Activated T-cell treated with anti-CD3 and anti-CD28 coated beads, Interleukin-2, amount 50 U/mL, for 72 hours (primary cell): ENCODE results near the gene ARHGAP27. TPM values are rescaled to one million over a fixed set of nuclear protein-coding genes. Genes with fewer than 3 reads are reported as not detected.
"Not testable (repeated sequence)": the region's sequence is repeated elsewhere in the genome, so short reads cannot be mapped to it uniquely, and the experiment has no call there.

Experiments used
- ATAC-seq, 2 donors: fragments of 150-1000 bp; cut with Tn5 transposase; replicated peaks in 1 of 2; 2 replicates each; pipeline ENCODE4 v1.10.0; 2021; ENCODE audit warnings: moderate library complexity in 2 of 2, mild to moderate bottlenecking in 1 of 2
- DNase-seq, 2 donors: peaks; one replicate each; pipeline ENCODE4 v3.0.0; 2021 to 2022; ENCODE audit warnings: mixed read lengths in 1 of 2
- H3K27ac Mint-ChIP-seq: one replicate; pipeline ENCODE4 v1.8.0; 2022; ENCODE audit warnings: mild to moderate bottlenecking, moderate library complexity, mixed read lengths
- H3K27me3 Mint-ChIP-seq: one replicate; pipeline ENCODE4 v1.8.0; 2022; ENCODE audit warnings: low read depth, mixed read lengths
- H3K36me3 Mint-ChIP-seq, 2 donors: one replicate each; pipeline ENCODE4 v1.8.0; 2022; ENCODE audit warnings: mixed read lengths in 2 of 2, mild to moderate bottlenecking in 1 of 2; ENCODE audit not compliant: insufficient read depth in 2 of 2
- H3K4me1 Mint-ChIP-seq: one replicate; pipeline ENCODE4 v1.8.0; 2022; ENCODE audit warnings: low read depth, mixed read lengths
- H3K4me3 Mint-ChIP-seq, 2 donors: one replicate each; pipeline ENCODE4 v1.8.0; 2022; ENCODE audit warnings: mild to moderate bottlenecking in 2 of 2, mixed read lengths in 2 of 2, moderate library complexity in 2 of 2
- H3K9me3 Mint-ChIP-seq, 2 donors: one replicate each; pipeline ENCODE4 v1.8.0; 2022; ENCODE audit warnings: mixed read lengths in 2 of 2
- total RNA-seq, 2 donors: library from RNA; stranded (reverse); gene quantifications; one replicate each; pipeline ENCODE4 v1.2.3, GENCODE V29; 2022

ARHGAP27 gene
- total RNA-seq, 2 donors from 2014 or later: 41.4 to 42.6 TPM

DNA sequence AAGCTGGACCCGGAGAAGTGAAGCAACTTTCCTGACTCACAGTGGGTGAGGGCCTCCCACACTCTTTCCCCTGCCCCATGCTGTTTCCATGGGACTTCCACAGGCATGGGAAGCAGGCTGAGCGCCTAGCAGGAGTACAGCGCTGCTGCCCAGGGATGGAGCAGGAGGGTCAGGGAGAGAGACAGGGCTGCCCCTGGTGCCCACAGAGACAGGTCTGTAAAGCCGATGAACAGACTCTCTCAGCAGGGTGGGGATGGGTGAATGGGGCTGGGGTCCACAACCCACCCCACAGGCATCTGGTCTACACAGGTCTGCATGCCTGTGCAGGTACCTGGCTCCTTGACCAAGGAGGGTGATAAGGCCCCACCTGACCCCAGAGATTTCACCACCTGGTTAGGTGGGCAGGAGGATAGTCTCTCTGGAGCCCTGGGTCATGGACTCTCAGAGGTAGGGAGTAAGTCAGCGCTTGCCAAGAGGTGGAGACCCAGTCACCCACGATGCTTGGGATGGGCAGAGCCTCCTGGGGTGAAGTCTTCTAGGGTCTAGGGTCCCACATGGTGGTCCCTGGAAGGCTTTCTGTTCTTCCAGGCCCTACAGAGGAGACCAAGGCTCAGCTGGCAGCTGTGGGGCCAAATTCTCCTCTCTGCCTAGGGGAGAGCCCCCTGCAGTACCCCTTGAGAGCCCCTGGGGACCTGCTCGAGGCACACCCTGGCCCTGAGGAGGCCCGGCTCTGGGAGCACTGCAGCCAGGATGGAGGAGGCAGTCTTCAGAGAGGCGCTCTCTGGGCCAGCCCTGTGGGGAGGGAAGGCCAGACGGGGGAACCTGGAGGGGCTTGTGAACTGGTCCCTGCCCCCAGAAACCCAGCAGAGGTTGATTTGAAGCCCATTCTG lies 10.9 kb upstream of the ARHGAP27 start:
- H3K4me1 Mint-ChIP-seq: peaks cover 34% of the 10 kb centered on the region
- H3K9me3 Mint-ChIP-seq, H3K27me3 Mint-ChIP-seq, H3K27ac Mint-ChIP-seq, ATAC-seq, H3K36me3 Mint-ChIP-seq, H3K4me3 Mint-ChIP-seq, DNase-seq: not testable (repeated sequence)

DNA sequence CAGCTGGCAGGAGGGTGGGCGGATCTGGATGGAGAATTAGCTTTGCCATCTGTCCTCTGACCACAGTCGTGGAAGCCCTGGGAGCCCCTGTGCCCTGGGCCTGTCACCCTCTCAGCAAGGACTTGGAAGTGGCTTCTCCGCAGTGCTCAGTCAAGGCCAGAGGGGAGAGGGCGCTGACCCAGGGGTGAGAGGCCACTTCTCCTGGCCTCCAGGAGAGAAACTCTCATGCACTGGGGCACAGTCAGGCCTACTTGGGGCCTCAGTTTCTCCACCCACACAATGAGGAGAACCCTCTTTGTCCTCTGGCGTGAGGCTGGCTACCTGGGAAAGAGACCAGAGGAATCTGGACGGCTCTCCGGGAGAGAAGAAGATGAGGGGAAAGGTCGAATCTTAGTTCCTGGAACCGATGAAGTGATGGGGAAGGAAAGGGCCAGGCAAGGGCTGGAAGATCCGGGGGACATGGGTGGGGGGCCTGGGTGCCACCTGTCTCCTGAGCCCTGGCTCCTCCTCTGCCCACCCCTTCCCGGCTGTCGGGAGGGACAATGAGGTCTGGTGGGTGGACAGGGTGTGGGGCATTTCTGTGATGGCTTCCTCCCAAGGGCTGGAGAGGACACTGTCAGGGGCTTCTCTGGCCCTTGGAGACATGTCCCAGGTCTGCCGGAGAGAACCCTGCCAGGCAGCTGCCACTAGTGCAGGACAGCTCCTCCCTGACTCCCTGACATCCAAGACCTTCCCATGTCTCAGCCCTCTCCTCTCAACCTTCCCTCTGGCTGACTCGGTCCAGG lies 9.0 kb upstream of the ARHGAP27 start:
- Mint-ChIP-seq H3K27ac (peak overlapping the region; percentile 19), H3K27me3 (no peaks in the 10 kb centered on the region), H3K9me3 (no peaks in the 10 kb centered on the region), H3K36me3 (peaks cover 0 to 2% of the 10 kb centered on the region in 2 donors), H3K4me1 (peaks cover 34% of the 10 kb centered on the region), H3K4me3 (no peak overlapping the region)
- DNase-seq (no peak), ATAC-seq (no peak)

DNA sequence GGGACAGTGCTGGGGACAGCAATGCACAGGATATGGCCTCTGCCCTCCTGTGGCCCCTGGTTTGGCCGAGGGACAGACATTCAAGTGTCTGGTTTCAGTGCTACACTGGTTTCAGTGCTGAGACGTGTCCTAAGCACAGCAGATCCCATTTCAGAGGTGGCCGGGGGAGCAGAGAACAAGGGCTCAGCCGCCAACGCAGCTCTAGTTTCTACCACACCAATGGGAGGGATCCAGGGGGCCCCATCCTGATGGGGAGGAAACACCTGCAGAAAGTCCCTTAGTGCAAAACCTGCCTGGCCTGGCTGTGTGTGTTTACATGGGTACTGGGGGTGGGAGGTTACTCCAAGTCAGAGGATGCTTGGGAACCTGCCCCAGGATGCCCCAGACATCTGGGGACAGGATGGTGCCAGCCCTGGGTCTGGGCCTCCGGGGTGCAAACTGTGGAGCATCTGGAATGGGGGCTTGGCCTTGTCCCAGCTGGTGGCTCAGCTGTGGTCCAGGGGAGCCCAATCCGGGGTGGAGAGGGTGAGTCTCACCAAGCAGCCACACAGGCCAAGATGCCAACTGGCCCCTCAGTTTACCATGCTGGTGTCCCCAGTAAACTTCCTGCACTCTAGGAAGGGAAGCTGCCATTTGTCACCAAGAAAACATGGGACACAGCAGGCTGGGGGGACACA lies 8.3 kb upstream of the ARHGAP27 start:
- ATAC-seq (peak; percentile 68 to 81), DNase-seq (peak; percentile 30 to 59)
- Mint-ChIP-seq H3K4me3 (peak overlapping the region; percentile 16 to 40), H3K4me1 (peaks cover 30% of the 10 kb centered on the region)
- not testable (repeated sequence) for H3K36me3 Mint-ChIP-seq, H3K9me3 Mint-ChIP-seq, H3K27me3 Mint-ChIP-seq, H3K27ac Mint-ChIP-seq

DNA sequence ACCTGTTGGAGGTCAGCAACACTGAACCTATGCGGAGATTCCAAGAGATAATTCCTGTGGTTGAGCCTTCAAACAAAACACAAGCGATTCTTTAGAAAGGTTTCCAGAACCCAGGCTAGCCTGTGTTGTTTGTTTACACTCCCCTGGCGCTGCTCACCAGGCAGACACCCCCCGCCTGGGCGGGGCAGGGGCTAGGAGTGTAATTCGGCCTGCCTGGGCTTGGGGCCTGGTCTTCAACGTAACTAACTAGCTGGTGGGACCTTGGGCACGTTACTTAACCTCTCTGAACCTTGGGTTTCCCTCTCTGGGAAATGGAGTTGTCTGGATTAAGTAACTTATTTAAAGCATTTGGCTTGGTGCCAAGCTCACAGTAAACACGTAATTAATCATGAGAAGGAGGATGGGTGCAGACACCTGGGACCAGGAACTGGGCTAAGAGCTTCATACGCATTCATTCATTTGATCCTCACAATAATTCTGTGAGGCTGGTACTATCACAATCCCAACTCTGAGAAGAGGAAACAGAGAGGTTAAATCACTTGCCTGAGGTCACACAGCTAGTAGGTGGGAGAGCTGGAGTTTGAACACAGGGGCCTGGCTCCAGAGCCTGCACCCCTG lies 7.6 kb upstream of the ARHGAP27 start:
- ATAC-seq (no peak), DNase-seq (no peak)
- Mint-ChIP-seq H3K4me1 (peaks cover 24% of the 10 kb centered on the region), H3K36me3 (peaks cover 0 to 2% of the 10 kb centered on the region in 2 donors), H3K27me3 (no peaks in the 10 kb centered on the region), H3K9me3 (no peaks in the 10 kb centered on the region), H3K4me3 (peak overlapping the region; percentile 40 to 42), H3K27ac (peak overlapping the region; percentile 49)

DNA sequence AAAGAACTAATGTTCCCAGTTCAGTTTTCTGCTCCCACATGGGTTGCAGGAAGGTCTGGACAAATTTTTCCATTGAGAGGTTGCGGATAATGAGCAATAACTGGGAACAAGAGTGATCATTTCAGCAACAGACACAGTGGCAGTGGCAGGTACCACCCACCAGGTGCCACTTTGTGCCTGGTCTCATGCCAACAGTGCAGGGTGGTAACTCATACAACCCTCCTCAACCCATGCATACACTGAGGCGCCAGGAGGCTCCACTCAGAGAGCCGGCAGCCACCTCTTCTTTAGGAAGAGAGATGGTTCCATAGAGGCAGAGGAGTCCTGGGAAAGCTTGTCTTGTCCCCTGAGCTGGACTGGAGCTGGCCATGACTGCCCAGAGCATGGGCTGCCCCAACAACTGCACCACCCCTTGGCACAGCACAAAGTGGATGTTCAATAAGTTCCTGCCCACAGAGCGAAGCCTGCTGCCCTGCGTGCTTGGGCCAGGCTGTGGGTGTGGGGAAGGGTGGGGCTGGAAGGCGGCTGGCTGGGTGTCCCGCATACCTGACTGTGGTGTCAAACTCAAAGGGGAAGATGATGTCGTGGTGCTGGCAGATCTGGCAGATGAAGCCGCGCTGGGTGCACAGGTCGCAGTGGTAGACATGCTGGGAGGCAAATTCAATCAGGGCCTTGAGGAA lies 6.4 kb upstream of the ARHGAP27 start:
- DNase-seq: no peak
- H3K4me1 Mint-ChIP-seq: peaks cover 20% of the 10 kb centered on the region
- no peaks in the 10 kb centered on the region for H3K36me3 Mint-ChIP-seq
- H3K4me3 Mint-ChIP-seq: no peak overlapping the region
- H3K27me3 Mint-ChIP-seq: no peaks in the 10 kb centered on the region
- no peak overlapping the region for H3K27ac Mint-ChIP-seq
- ATAC-seq: no peak
- no peaks in the 10 kb centered on the region for H3K9me3 Mint-ChIP-seq

DNA sequence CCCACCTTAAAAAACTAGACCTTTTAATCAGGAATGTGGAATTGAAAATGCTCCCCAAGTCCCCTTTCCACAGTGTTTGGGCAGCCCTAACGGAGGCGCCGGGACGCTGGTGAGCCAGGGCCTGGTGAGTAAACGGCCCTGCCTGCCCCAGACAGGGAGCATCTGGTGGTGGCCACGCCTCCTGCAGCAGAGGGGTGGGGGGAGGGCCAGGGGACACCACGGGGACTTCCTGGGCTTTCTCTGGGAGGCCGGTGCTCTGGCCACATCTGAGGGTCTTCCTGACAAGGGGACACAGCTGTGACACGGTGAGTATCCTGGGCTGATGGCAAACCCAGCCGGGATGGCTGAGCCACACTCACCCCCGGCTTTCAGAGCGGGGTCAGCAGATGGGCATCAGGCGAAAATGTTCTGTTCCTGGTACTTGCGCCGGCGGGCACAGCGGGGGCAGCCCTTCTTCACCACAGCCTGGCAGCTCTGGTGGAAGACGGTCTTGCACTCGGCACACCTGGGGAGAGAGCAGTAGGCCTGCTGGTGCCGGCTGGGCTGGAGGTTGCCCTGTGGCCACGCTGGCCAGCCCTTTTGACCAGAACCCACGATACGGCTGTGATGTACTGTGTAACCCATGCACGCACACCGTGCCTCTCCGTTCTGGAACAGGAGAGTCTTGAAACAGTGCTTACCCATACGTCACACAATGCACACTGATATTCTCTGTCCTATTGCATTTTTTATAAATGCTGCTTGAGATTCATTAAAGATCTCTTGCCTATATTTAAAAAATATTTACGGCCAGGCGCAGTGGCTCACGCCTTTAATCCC lies 5.0 kb upstream of the ARHGAP27 start:
- Mint-ChIP-seq H3K36me3 (no peaks in the 10 kb centered on the region), H3K9me3 (no peaks in the 10 kb centered on the region), H3K27ac (no peak overlapping the region), H3K4me1 (peaks cover 20% of the 10 kb centered on the region), H3K4me3 (no peak overlapping the region), H3K27me3 (no peaks in the 10 kb centered on the region)
- DNase-seq (no peak), ATAC-seq (no peak)

DNA sequence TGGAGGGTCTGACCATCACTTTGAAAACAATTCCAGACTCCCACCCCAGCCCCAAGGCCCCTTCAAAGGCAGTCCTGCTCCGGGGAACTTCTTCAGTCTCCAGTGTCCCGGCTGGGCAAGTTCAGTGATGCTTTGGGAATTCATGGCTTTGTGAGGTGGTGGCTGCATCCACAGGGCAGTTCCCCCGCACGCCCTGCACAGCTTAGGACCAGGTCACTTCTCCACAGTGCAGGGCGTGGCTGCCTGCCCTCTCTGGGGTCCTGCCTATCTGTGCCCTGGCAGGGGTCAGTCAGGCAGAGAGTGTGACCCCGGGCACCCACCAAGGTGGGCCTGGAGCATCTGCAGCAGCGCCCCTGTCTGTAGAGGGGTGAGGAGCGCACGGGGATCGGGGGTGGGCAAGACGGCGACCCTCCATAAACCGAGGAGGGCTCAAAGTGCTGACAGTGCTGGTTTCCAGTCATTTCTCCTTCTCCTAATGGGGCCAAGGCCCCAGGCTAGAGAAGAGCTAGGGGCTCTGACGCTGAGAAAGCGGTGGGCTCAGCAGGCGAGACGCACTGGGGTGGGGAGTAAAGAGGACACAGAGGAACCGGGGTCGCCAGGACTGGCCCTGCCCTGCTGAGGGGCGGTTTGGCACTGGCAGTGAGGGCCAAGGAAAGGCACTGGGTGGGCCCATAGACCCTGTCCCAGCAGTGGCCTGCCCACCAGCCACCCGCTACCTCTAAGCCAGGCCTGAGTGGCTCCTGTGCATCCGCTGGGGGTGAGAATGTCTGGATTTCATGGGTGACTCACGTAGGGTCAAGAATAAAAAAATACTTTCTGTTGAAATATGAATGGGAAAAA lies 4.2 kb upstream of the ARHGAP27 start:
- H3K4me3 Mint-ChIP-seq: no peak overlapping the region
- no peaks in the 10 kb centered on the region for H3K27me3 Mint-ChIP-seq
- peaks cover 20% of the 10 kb centered on the region for H3K4me1 Mint-ChIP-seq
- no peak for DNase-seq
- no peak for ATAC-seq
- no peak overlapping the region for H3K27ac Mint-ChIP-seq
- no peaks in the 10 kb centered on the region for H3K9me3 Mint-ChIP-seq
- no peaks in the 10 kb centered on the region for H3K36me3 Mint-ChIP-seq

DNA sequence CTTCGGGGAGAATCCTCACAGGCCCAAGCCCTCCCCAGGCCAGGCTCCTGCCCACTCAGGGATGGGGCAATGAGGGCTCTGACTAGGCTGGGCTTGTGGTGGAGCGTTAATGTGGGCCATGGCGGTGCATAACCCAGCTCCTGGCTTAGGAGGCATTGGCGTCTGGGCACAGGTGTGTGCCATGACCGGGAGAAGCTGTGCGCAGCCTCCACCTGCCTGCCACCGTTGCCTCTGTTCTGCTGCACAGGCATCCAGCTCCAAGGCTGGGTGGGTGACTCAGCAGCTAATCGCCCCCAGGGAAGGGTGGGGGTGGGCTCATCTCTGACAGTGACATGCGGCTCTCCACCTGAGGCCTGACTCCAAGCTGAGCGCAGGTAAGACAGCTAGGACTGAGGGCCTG lies 3.5 kb upstream of the ARHGAP27 start:
- no peaks in the 10 kb centered on the region for H3K36me3 Mint-ChIP-seq
- peaks cover 19% of the 10 kb centered on the region for H3K4me1 Mint-ChIP-seq
- H3K27me3 Mint-ChIP-seq: no peaks in the 10 kb centered on the region
- no peak overlapping the region for H3K27ac Mint-ChIP-seq
- no peaks in the 10 kb centered on the region for H3K9me3 Mint-ChIP-seq
- no peak overlapping the region for H3K4me3 Mint-ChIP-seq
- DNase-seq (no peak), ATAC-seq (no peak)

DNA sequence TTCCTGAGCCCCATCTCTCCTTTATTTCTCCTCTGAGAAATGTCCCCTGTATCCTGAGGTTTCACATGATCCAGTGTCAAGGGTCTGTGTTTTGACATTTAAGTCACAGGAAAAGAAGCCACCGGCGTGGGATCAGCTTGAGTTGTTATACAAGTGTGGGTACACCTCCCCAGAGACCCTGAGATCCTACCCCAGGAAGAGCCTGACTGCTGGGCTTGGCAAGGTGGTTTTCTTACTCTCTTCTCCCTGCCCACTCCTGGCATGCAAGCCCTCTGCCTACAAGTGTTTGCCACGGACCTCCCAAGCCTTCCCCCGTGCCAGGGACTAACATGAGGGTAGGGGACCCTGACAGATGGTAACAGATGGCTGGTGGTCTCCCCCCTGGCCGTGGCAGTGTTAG lies 2.8 kb upstream of the ARHGAP27 start:
- H3K36me3 Mint-ChIP-seq: no peaks in the 10 kb centered on the region
- H3K4me1 Mint-ChIP-seq: peaks cover 19% of the 10 kb centered on the region
- H3K9me3 Mint-ChIP-seq: no peaks in the 10 kb centered on the region
- H3K27ac Mint-ChIP-seq: no peak overlapping the region
- no peaks in the 10 kb centered on the region for H3K27me3 Mint-ChIP-seq
- H3K4me3 Mint-ChIP-seq: no peak overlapping the region
- DNase-seq (no peak), ATAC-seq (no peak)

DNA sequence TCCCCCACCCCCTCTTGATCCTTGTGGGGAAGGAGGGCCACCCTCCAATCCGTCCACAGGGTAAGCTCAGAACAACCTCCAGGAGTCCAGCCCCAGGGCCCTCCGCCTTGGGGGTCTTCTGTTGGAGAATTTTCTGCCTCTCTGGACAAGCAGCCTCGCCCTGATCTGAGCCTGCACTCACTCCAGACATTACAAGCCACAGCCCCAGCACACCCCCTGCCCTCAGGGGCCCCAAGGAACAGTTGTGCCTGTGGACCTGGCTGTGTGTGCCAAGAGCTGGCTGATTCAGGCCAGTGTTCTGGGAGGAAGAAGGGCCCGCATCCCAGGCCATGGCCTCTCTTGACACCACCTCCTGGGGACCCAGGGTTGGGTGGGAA lies 477 bp upstream of the ARHGAP27 start:
- ATAC-seq (no peak), DNase-seq (no peak)
- Mint-ChIP-seq H3K4me3 (peak overlapping the region; percentile 40 to 72), H3K9me3 (no peaks in the 10 kb centered on the region), H3K27me3 (no peaks in the 10 kb centered on the region), H3K36me3 (no peaks in the 10 kb centered on the region), H3K27ac (no peak overlapping the region), H3K4me1 (peaks cover 24% of the 10 kb centered on the region)
